SK-N-SH treated with all-trans-retinoic acid at 6 μM for 48 hours (cell line): Measurements from ENCODE around the gene LARGE1.

Source experiments
- ATAC-seq: fragments of 200-7000 bp; cut with Tn5 transposase; 3 replicates; pipeline ENCODE4 v1.9.1; 2020; ENCODE audit warnings: mild to moderate bottlenecking, moderate library complexity
- ARNTL ChIP-seq: fragments of 450-650 bp; formaldehyde crosslinking; IDR thresholded peaks from 2 replicates; pipeline ENCODE4 v1.5.0; 2020; ENCODE audit warnings: low read depth, mild to moderate bottlenecking, moderate library complexity, borderline replicate concordance
- BACH2 ChIP-seq: fragments of 250-450 bp; sonication (Bioruptor Pico); IDR thresholded peaks from 2 replicates; pipeline ENCODE4 v1.9.0; 2021; ENCODE audit warnings: mild to moderate bottlenecking, borderline replicate concordance
- ESRRG ChIP-seq: fragments of 250-450 bp; sonication (Bioruptor Pico); IDR thresholded peaks from 2 replicates; pipeline ENCODE4 v1.6.1; 2021; ENCODE audit warnings: mild to moderate bottlenecking
- GLIS3 ChIP-seq: fragments of 250-450 bp; sonication (Bioruptor Pico); IDR thresholded peaks from 2 replicates; pipeline ENCODE4 v1.5.0; 2020; ENCODE audit warnings: mild to moderate bottlenecking, moderate library complexity
- ISL1 ChIP-seq: fragments of 250-450 bp; sonication (Bioruptor Pico); IDR thresholded peaks from 2 replicates; pipeline ENCODE4 v2.1.2; 2022; ENCODE audit warnings: mild to moderate bottlenecking, moderate library complexity
- OSR1 ChIP-seq: fragments of 250-450 bp; sonication (Bioruptor Pico); IDR thresholded peaks from 2 replicates; pipeline ENCODE4 v1.8.0; 2022; ENCODE audit warnings: moderate library complexity, mild to moderate bottlenecking, inconsistent platforms
- POU6F1 ChIP-seq: fragments of 250-450 bp; sonication (Bioruptor Pico); IDR thresholded peaks from 2 replicates; pipeline ENCODE4 v1.8.0; 2021; ENCODE audit warnings: low read depth, mild to moderate bottlenecking, moderate library complexity, borderline replicate concordance
- PPARA ChIP-seq: fragments of 250-450 bp; sonication (Bioruptor Pico); IDR thresholded peaks from 2 replicates; pipeline ENCODE4 v1.5.0; 2020; ENCODE audit warnings: mild to moderate bottlenecking, borderline replicate concordance
- RARB ChIP-seq: fragments of 250-450 bp; sonication (Bioruptor Pico); IDR thresholded peaks from 2 replicates; pipeline ENCODE4 v1.8.0; 2021; ENCODE audit warnings: mild to moderate bottlenecking, moderate library complexity
- SNAI2 ChIP-seq: fragments of 250-450 bp; sonication (Bioruptor Pico); IDR thresholded peaks from 2 replicates; pipeline ENCODE4 v1.5.0; 2020; ENCODE audit warnings: mild to moderate bottlenecking, moderate library complexity
- TCF4 ChIP-seq: fragments of 250-450 bp; sonication (Bioruptor Pico); IDR thresholded peaks from 2 replicates; pipeline ENCODE4 v1.8.0; 2021; ENCODE audit warnings: mild to moderate bottlenecking, moderate library complexity, borderline replicate concordance
- TOX ChIP-seq: fragments of 250-450 bp; sonication (Bioruptor Pico); IDR thresholded peaks from 2 replicates; pipeline ENCODE4 v1.8.0; 2021; ENCODE audit warnings: mild to moderate bottlenecking, moderate library complexity, borderline replicate concordance
- ZC3H10 ChIP-seq: fragments of 250-450 bp; sonication (Bioruptor Pico); IDR thresholded peaks from 2 replicates; pipeline ENCODE4 v1.5.1; 2021; ENCODE audit warnings: mild to moderate bottlenecking, moderate library complexity
- ZFP3 ChIP-seq: fragments of 250-450 bp; sonication (Bioruptor Pico); IDR thresholded peaks from 2 replicates; pipeline ENCODE4 v1.5.0; 2020; ENCODE audit warnings: mild to moderate bottlenecking, moderate library complexity
- ZFP30 ChIP-seq: fragments of 450-650 bp; formaldehyde crosslinking; IDR thresholded peaks from 2 replicates; pipeline ENCODE4 v1.5.0; 2022; ENCODE audit warnings: mild to moderate bottlenecking, moderate library complexity
- ZNF565 ChIP-seq: fragments of 450-650 bp; formaldehyde crosslinking; conservative IDR thresholded peaks from 2 replicates; pipeline ENCODE4 v1.5.0; 2020; ENCODE audit warnings: low read depth, mild to moderate bottlenecking, moderate library complexity
- ZNF70 ChIP-seq: fragments of 450-650 bp; formaldehyde crosslinking; IDR thresholded peaks from 2 replicates; pipeline ENCODE4 v1.5.0; 2020; ENCODE audit warnings: mild to moderate bottlenecking, moderate library complexity
- ZNF8 ChIP-seq: fragments of 450-650 bp; formaldehyde crosslinking; IDR thresholded peaks from 2 replicates; pipeline ENCODE4 v1.5.0; 2020; ENCODE audit warnings: mild to moderate bottlenecking, moderate library complexity
- TF ChIP-seq, protein P1 (sequence below): fragments of 250-450 bp; sonication (Bioruptor Pico); IDR thresholded peaks from 2 replicates; pipeline ENCODE4 v1.5.0; 2020; ENCODE audit warnings: mild to moderate bottlenecking, moderate library complexity
- TF ChIP-seq, protein P2 (sequence below): fragments of 250-450 bp; sonication (Bioruptor Pico); IDR thresholded peaks from 2 replicates; pipeline ENCODE4 v1.5.1; 2021; ENCODE audit warnings: mild to moderate bottlenecking, moderate library complexity
- TF ChIP-seq, protein P3 (sequence below): fragments of 250-450 bp; sonication (Bioruptor Pico); IDR thresholded peaks from 2 replicates; pipeline ENCODE4 v1.8.0; 2020; ENCODE audit warnings: mild to moderate bottlenecking, moderate library complexity, borderline replicate concordance
- TF ChIP-seq, protein P4 (sequence below): fragments of 250-450 bp; sonication (Bioruptor Pico); IDR thresholded peaks from 2 replicates; pipeline ENCODE4 v1.5.1; 2020; ENCODE audit warnings: low read depth, mild to moderate bottlenecking, moderate library complexity

The LARGE1 gene

DNA sequence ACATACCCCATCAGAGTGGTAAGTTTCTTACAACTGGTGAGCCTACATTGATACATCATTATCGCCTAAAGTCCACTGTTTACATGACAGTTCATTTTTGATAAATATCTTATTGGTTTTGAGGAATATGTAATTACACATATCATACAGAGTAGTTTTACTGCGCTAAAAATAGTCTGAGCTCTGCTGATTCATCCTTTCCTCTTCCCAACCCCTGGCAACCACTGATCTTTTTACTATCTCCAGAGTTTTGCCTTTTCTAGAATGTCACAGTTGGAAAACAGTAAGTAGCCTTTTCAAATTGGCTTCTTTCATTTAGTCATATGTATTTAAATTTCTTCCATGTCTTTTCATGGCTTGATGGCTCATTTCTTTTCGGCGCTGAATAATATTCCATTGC is 112.8 kb downstream of the LARGE1 start:
- ATAC-seq: no peak
- TF ChIP-seq POU6F1 (CRISPR knock-in tag): no peak
- TF ChIP-seq, protein P1, sequence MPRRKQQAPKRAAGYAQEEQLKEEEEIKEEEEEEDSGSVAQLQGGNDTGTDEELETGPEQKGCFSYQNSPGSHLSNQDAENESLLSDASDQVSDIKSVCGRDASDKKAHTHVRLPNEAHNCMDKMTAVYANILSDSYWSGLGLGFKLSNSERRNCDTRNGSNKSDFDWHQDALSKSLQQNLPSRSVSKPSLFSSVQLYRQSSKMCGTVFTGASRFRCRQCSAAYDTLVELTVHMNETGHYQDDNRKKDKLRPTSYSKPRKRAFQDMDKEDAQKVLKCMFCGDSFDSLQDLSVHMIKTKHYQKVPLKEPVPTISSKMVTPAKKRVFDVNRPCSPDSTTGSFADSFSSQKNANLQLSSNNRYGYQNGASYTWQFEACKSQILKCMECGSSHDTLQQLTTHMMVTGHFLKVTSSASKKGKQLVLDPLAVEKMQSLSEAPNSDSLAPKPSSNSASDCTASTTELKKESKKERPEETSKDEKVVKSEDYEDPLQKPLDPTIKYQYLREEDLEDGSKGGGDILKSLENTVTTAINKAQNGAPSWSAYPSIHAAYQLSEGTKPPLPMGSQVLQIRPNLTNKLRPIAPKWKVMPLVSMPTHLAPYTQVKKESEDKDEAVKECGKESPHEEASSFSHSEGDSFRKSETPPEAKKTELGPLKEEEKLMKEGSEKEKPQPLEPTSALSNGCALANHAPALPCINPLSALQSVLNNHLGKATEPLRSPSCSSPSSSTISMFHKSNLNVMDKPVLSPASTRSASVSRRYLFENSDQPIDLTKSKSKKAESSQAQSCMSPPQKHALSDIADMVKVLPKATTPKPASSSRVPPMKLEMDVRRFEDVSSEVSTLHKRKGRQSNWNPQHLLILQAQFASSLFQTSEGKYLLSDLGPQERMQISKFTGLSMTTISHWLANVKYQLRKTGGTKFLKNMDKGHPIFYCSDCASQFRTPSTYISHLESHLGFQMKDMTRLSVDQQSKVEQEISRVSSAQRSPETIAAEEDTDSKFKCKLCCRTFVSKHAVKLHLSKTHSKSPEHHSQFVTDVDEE (CRISPR knock-in tag): no peak
- TF ChIP-seq ZFP3 (CRISPR knock-in tag): no peak
- TF ChIP-seq ZNF70 (CRISPR knock-in tag): no peak
- TF ChIP-seq ARNTL (CRISPR knock-in tag): no peak
- TF ChIP-seq PPARA: no peak
- no peak for TF ChIP-seq RARB (CRISPR knock-in tag)
- TF ChIP-seq, protein P2, sequence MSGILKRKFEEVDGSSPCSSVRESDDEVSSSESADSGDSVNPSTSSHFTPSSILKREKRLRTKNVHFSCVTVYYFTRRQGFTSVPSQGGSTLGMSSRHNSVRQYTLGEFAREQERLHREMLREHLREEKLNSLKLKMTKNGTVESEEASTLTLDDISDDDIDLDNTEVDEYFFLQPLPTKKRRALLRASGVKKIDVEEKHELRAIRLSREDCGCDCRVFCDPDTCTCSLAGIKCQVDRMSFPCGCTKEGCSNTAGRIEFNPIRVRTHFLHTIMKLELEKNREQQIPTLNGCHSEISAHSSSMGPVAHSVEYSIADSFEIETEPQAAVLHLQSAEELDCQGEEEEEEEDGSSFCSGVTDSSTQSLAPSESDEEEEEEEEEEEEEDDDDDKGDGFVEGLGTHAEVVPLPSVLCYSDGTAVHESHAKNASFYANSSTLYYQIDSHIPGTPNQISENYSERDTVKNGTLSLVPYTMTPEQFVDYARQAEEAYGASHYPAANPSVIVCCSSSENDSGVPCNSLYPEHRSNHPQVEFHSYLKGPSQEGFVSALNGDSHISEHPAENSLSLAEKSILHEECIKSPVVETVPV (CRISPR knock-in tag): no peak
- TF ChIP-seq GLIS3 (CRISPR knock-in tag): no peak
- no peak for TF ChIP-seq ISL1 (CRISPR knock-in tag)
- TF ChIP-seq, protein P3, sequence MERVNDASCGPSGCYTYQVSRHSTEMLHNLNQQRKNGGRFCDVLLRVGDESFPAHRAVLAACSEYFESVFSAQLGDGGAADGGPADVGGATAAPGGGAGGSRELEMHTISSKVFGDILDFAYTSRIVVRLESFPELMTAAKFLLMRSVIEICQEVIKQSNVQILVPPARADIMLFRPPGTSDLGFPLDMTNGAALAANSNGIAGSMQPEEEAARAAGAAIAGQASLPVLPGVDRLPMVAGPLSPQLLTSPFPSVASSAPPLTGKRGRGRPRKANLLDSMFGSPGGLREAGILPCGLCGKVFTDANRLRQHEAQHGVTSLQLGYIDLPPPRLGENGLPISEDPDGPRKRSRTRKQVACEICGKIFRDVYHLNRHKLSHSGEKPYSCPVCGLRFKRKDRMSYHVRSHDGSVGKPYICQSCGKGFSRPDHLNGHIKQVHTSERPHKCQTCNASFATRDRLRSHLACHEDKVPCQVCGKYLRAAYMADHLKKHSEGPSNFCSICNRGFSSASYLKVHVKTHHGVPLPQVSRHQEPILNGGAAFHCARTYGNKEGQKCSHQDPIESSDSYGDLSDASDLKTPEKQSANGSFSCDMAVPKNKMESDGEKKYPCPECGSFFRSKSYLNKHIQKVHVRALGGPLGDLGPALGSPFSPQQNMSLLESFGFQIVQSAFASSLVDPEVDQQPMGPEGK (CRISPR knock-in tag): no peak
- TF ChIP-seq, all 23 proteins: peak for 0

DNA sequence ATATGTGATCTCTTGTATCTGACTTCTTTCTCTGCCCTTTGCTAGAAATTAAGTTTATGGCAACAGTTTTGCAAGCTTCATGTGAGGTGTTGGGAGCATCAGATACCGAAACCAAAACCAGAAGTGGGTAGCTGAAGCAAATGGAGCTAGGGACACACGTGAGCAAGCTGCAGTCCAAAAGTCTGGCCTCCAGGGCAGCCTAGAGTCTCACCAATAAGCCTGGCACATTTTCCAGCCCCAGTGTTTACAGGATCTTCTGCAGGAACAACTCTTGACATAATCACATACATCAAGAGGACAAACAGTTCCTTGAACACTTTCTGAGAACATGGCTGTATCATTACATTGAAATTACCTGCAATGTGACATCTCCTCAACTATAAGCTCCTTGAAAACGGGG is 114.1 kb downstream of the LARGE1 start:
- ATAC-seq: no peak
- TF ChIP-seq, protein P3 (CRISPR knock-in tag): no peak
- no peak for TF ChIP-seq ZNF8 (CRISPR knock-in tag)
- no peak for TF ChIP-seq PPARA
- TF ChIP-seq, protein P4, sequence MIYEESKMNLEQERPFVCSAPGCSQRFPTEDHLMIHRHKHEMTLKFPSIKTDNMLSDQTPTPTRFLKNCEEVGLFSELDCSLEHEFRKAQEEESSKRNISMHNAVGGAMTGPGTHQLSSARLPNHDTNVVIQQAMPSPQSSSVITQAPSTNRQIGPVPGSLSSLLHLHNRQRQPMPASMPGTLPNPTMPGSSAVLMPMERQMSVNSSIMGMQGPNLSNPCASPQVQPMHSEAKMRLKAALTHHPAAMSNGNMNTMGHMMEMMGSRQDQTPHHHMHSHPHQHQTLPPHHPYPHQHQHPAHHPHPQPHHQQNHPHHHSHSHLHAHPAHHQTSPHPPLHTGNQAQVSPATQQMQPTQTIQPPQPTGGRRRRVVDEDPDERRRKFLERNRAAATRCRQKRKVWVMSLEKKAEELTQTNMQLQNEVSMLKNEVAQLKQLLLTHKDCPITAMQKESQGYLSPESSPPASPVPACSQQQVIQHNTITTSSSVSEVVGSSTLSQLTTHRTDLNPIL (CRISPR knock-in tag): no peak
- no peak for TF ChIP-seq TCF4
- TF ChIP-seq TOX (CRISPR knock-in tag): no peak
- no peak for TF ChIP-seq SNAI2 (CRISPR knock-in tag)
- no peak for TF ChIP-seq ZNF565 (CRISPR knock-in tag)
- TF ChIP-seq OSR1 (CRISPR knock-in tag): no peak
- no peak for TF ChIP-seq ESRRG (CRISPR knock-in tag)
- TF ChIP-seq ZNF70 (CRISPR knock-in tag): no peak
- TF ChIP-seq ZFP3 (CRISPR knock-in tag): no peak
- TF ChIP-seq RARB (CRISPR knock-in tag): no peak
- no peak for TF ChIP-seq GLIS3 (CRISPR knock-in tag)
- no peak for TF ChIP-seq ZFP30 (CRISPR knock-in tag)
- no peak for TF ChIP-seq ISL1 (CRISPR knock-in tag)
- TF ChIP-seq ZC3H10 (CRISPR knock-in tag): no peak
- TF ChIP-seq BACH2 (CRISPR knock-in tag): no peak
- TF ChIP-seq, protein P1 (CRISPR knock-in tag): no peak
